Caco-2 (cell line): ENCODE results near the gene HOXB6. TPM values are rescaled to one million over a fixed set of nuclear protein-coding genes. Genes with fewer than 3 reads are reported as not detected.

Experiments used
- BruUV-seq: library from RNA; stranded (reverse); fragments of 400-500 nt; replicated peaks from 2 replicates; lab custom pipeline; 2021; lab: Mats Ljungman, UMichigan
- CTCF ChIA-PET: fragments of 300-600 bp; sonication (Branson Sonifier 250); formaldehyde crosslinking; loops from one replicate; lab custom pipeline; 2022; ENCODE audit warnings: antibody characterized with exemption; lab: Charles Lee
- POLR2A ChIA-PET: fragments of 300-600 bp; sonication (Branson Sonifier 250); formaldehyde crosslinking; loops from one replicate; lab custom pipeline; 2022; ENCODE audit warnings: antibody characterized with exemption; lab: Charles Lee
- DNase-seq, 2 experiments: peaks; one replicate each; pipeline versions ENCODE4 v3.0.0 to v3.0.0-alpha.2; 2020 to 2022
- H3K27me3 ChIP-seq: replicated peaks from 2 replicates; pipeline ENCODE4 v1.6.0; 2011; ENCODE audit warnings: low read length; ENCODE audit not compliant: control insufficient read depth, insufficient read depth
- H3K36me3 ChIP-seq: 2 replicates; pipeline ENCODE4 v1.5.1; 2011; ENCODE audit warnings: low read length; ENCODE audit not compliant: control insufficient read depth, insufficient read depth
- H3K4me1 ChIP-seq: fragments of 250-450 bp; sonication (Bioruptor Pico); 2 replicates; pipeline ENCODE4 v1.5.1; 2020; ENCODE audit warnings: mild to moderate bottlenecking
- H3K4me3 ChIP-seq: 2 replicates; pipeline ENCODE4 v1.5.1; 2011; ENCODE audit warnings: low read depth, mild to moderate bottlenecking, control low read depth, low read length
- H3K9me3 ChIP-seq: fragments of 250-450 bp; sonication (Bioruptor Pico); 2 replicates; pipeline ENCODE4 v1.5.1; 2020; ENCODE audit warnings: mild to moderate bottlenecking, moderate library complexity
- H3K27ac Mint-ChIP-seq: one replicate; pipeline ENCODE4 v1.8.0; 2022; ENCODE audit warnings: mixed read lengths; ENCODE audit not compliant: unreplicated experiment
- H3K27me3 Mint-ChIP-seq: one replicate; pipeline ENCODE4 v1.8.0; 2022; ENCODE audit warnings: mixed read lengths; ENCODE audit not compliant: insufficient read depth, unreplicated experiment
- H3K36me3 Mint-ChIP-seq: one replicate; pipeline ENCODE4 v1.8.0; 2022; ENCODE audit warnings: mild to moderate bottlenecking, mixed read lengths; ENCODE audit not compliant: insufficient read depth, unreplicated experiment
- H3K4me1 Mint-ChIP-seq: one replicate; pipeline ENCODE4 v1.8.0; 2022; ENCODE audit warnings: low read depth, mixed read lengths; ENCODE audit not compliant: unreplicated experiment
- H3K4me3 Mint-ChIP-seq: one replicate; pipeline ENCODE4 v1.8.0; 2022; ENCODE audit warnings: mild to moderate bottlenecking, moderate library complexity, mixed read lengths; ENCODE audit not compliant: unreplicated experiment
- H3K9me3 Mint-ChIP-seq: one replicate; pipeline ENCODE4 v1.8.0; 2022; ENCODE audit warnings: mixed read lengths; ENCODE audit not compliant: unreplicated experiment
- intact Hi-C: fragments of 100-400 bp; cut with micrococcal nuclease; formaldehyde crosslinking; loops from one replicate; pipeline ENCODE4 v1.10.0; 2022; ENCODE audit not compliant: unreplicated experiment
- total RNA-seq: library from RNA; stranded (reverse); gene quantifications from 2 replicates; pipeline ENCODE4 v1.2.3, GENCODE V29; 2022
- TF ChIP-seq, protein P1 (sequence below), 2 experiments: fragments of 200-600 bp in 1 of 2; IDR thresholded peaks; 1 replicate in 1 of 2; 2 replicates in 1 of 2; pipeline versions ENCODE4 v1.5.1 to v1.8.0; 2011 to 2022; ENCODE audit warnings: antibody characterized with exemption in 1 of 2, control low read depth in 1 of 2, inconsistent platforms in 1 of 2, low read depth in 1 of 2, low read length in 1 of 2, mild to moderate bottlenecking in 1 of 2, moderate library complexity in 1 of 2; ENCODE audit not compliant: insufficient read depth in 1 of 2, severe bottlenecking in 1 of 2, unreplicated experiment in 1 of 2

HOXB6 gene
- total RNA-seq, 1 experiment from 2014 or later, result 1.9 TPM

DNA sequence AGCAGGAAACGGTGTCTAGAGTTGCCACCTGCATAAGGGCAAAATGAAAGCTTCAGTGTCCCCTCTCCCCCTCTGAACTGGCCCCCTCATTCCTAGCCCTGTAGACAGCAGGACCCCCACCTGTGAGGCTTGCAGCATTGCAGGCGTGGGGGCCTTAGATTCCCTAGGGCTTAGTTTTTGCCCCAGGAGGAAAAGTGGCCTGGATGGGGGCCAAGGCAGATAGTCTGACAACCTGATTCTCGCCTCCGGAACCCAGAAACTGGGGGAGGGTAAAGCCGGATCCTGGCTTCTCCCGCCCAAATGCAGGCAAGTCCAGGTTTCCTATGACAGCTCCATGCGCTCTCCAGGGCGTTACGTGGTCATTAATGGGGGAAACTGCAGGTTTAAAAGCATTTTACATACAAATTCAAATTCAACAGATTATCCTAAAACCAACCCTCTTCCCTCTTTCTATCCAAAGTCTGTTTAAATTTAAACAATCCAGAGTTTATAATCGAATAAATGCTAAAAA, 678 bp upstream of the HOXB6 start:
- CTCF ChIA-PET, result no interaction called here

DNA sequence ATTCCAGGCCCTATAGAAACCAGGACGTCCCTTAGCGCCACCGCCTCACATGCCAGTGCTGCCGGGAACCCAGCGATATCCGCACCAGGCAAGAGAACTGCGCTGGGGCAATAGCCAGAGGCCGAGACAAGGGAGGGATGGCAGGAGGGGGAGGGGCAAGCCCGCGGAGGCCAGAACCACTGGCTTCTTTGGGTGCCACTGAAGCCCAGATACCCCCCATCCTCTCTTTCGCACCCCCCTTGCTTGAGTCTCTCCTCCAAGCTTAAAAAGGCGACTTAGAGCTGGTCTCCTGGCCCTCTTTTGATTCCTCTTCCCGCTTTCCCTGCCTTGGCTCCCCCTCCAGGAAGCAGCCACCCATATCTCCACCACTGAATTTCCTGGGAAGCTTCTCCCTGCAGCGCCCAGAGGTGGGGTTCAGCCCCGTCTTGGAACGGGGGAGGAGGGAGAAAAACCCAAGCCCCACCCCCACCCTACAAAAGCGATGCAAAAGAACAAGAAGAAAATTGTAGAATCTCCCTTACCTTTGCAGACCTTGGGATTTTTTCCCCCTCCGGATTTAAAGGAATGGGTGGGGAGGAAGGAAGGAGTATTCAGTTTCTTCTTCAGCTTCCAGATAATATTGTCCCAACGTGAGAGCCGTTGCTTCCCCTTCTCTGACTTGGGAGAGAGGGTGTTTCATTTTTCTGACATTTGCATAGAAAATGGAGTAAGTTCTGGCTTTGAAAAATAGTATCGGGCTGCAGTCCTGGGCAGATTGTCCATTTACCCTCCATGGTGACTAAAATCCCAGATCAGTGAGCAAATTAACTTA, 622 bp downstream of the HOXB6 start:
- Mint-ChIP-seq H3K4me3 (no peak overlapping the region), H3K36me3 (peaks cover 5% of the 10 kb centered on the region), H3K27ac (no peak overlapping the region), H3K27me3 (peaks cover 12% of the 10 kb centered on the region), H3K9me3 (no peaks in the 10 kb centered on the region), H3K4me1 (peaks cover 35% of the 10 kb centered on the region)
- H3K36me3 ChIP-seq, result no peaks in the 10 kb centered on the region
- no peak overlapping the region for H3K4me3 ChIP-seq
- intact Hi-C loops, result no loop called here
- POLR2A ChIA-PET, result no interaction called here
- DNase-seq, result no peak
- H3K9me3 ChIP-seq, result no peaks in the 10 kb centered on the region
- CTCF ChIA-PET, result interaction anchor here (0.6 to 0.7 kb wide), 6 partner anchors 12 to 268 kb away, joined by 3 to 11 read pairs (median 4); no protein-coding TSS in a partner anchor
- no peaks in the 10 kb centered on the region; the same call in 1 of the 2 replicates for H3K27me3 ChIP-seq
- TF ChIP-seq, protein P1, sequence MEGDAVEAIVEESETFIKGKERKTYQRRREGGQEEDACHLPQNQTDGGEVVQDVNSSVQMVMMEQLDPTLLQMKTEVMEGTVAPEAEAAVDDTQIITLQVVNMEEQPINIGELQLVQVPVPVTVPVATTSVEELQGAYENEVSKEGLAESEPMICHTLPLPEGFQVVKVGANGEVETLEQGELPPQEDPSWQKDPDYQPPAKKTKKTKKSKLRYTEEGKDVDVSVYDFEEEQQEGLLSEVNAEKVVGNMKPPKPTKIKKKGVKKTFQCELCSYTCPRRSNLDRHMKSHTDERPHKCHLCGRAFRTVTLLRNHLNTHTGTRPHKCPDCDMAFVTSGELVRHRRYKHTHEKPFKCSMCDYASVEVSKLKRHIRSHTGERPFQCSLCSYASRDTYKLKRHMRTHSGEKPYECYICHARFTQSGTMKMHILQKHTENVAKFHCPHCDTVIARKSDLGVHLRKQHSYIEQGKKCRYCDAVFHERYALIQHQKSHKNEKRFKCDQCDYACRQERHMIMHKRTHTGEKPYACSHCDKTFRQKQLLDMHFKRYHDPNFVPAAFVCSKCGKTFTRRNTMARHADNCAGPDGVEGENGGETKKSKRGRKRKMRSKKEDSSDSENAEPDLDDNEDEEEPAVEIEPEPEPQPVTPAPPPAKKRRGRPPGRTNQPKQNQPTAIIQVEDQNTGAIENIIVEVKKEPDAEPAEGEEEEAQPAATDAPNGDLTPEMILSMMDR (IDR thresholded peaks at IDR 0.05; ENCODE audit: insufficient read depth in 1 of 2, low read depth in 1 of 2, low read length in 1 of 2, severe bottlenecking in 1 of 2, unreplicated experiment in 1 of 2), result no peak
- no TSS peak for BruUV-seq
- peaks cover 35% of the 10 kb centered on the region for H3K4me1 ChIP-seq

More for the DNA sequence above, 678 bp upstream of the HOXB6 start:
- Mint-ChIP-seq H3K27me3 (peaks cover 10% of the 10 kb centered on the region), H3K4me3 (no peak overlapping the region), H3K27ac (no peak overlapping the region), H3K9me3 (no peaks in the 10 kb centered on the region), H3K4me1 (peaks cover 23% of the 10 kb centered on the region), H3K36me3 (peaks cover 7% of the 10 kb centered on the region)
- no peaks in the 10 kb centered on the region for H3K36me3 ChIP-seq
- no TSS peak for BruUV-seq
- POLR2A ChIA-PET, result no interaction called here
- H3K4me1 ChIP-seq, result peaks cover 32% of the 10 kb centered on the region
- TF ChIP-seq, protein P1 (IDR thresholded peaks at IDR 0.05; ENCODE audit: insufficient read depth in 1 of 2, low read depth in 1 of 2, low read length in 1 of 2, severe bottlenecking in 1 of 2, unreplicated experiment in 1 of 2), result no peak
- DNase-seq, result no peak
- H3K9me3 ChIP-seq, result no peaks in the 10 kb centered on the region
- H3K4me3 ChIP-seq, result no peak overlapping the region
- intact Hi-C loops, result no loop called here
- H3K27me3 ChIP-seq, result no peaks in the 10 kb centered on the region; the same call in 1 of the 2 replicates

DNA sequence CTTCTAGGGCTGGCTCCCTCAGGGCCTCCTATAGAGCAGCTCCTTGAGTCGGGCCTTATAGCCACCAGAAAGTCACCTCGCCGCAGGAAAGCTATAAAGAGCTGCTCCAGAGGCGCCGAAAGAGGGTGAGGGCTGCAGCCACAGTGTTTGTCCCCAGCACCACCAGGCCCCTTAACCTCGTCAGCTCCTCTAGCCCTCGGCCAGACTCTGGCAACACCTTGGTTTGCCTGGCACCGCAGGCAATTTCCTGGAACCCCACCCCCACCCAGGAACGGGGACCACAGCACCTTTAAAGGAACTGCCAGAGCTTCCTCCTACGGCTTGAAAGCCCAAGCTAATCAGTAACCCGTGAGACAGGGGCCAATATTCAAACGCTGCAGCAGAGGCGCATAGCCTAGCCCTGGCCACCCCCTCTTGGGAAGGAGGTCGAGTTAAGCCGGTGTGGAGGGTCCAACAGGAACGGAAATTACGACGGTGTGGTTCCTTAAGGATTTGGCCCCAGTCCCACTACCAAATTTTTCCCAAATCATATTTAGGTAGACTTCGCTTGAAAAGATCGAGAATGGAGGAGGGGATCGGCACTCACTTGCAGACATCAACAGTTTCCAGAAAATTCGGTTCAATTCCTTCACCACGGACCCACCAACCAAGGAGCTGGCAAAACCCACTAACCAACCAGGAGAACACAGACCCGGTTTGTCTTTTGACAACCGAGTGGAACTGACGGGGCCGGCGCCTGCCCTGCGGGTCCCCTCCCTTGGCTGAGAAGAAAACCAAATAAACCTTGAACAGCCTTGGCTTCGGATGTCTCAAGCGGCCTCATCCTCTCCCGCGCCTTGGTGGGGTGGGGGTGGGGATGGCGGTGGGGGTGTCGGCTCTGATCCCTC, 3.0 kb downstream of the HOXB6 start:
- peaks cover 4% of the 10 kb centered on the region for H3K27me3 ChIP-seq
- DNase-seq, result peak; percentile 60 to 77
- no peaks in the 10 kb centered on the region for H3K36me3 Mint-ChIP-seq
- H3K27me3 Mint-ChIP-seq, result peaks cover 28% of the 10 kb centered on the region
- no peaks in the 10 kb centered on the region for H3K9me3 ChIP-seq
- no peaks in the 10 kb centered on the region for H3K36me3 ChIP-seq
- H3K4me3 Mint-ChIP-seq, result peak overlapping the region; percentile 74
- H3K4me1 Mint-ChIP-seq, result peaks cover 41% of the 10 kb centered on the region
- CTCF ChIA-PET, result interaction anchor here (0.5 to 2.0 kb wide), 26 partner anchors 8 to 660 kb away, joined by 3 to 28 read pairs (median 4); partner anchors contain the start of genes ATP5MC1, HOXB5, HOXB8 and HOXB9
- peaks cover 45% of the 10 kb centered on the region for H3K4me1 ChIP-seq
- POLR2A ChIA-PET, result interaction anchor here (0.6 kb wide), 1 partner anchor 8 kb away, joined by 3 read pairs; no protein-coding TSS in a partner anchor
- intact Hi-C loops, result no loop called here
- H3K4me3 ChIP-seq, result peak overlapping the region; percentile 34
- BruUV-seq, result no TSS peak
- no peak overlapping the region for H3K27ac Mint-ChIP-seq
- H3K9me3 Mint-ChIP-seq, result no peaks in the 10 kb centered on the region
- TF ChIP-seq, protein P1 (IDR thresholded peaks at IDR 0.05; ENCODE audit: insufficient read depth in 1 of 2, low read depth in 1 of 2, low read length in 1 of 2, severe bottlenecking in 1 of 2, unreplicated experiment in 1 of 2), result no peak
